ENCODE measurements around the gene PARD3. TPM values are rescaled to one million over a fixed set of nuclear protein-coding genes. Genes with fewer than 3 reads are reported as not detected.

PARD3 gene
- total RNA-seq, 1 experiment from 2014 or later, result 46.3 TPM

DNA sequence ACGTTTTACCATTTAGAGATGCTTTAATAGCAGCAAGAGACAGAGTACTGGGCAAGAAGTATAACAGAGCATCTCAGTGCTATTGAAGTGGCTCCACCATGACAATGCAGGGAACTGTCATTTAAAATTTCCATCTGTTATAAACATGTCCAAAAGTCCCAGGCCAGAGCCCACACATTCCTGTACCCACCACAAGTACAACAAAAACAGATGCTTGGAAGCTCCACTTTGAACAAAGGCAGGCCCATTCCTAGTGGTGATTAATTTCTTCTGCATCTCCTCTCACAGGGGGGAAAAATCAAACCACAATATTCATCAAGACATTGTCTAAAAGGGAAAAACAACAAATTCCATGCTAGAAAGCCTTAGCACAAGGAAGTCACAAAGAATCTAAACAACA, 627.9 kb downstream of the PARD3 start:
- H3K9me3 ChIP-seq (ENCODE audit: control insufficient read depth in 1 of 2, insufficient read depth in 1 of 2, low read depth in 1 of 2, low read length in 2 of 2), result no peaks in the 10 kb centered on the region
- no peak overlapping the region for H3K27ac ChIP-seq (ENCODE audit: low read depth, low read length)
- DNase-seq (ENCODE audit: low read depth, low spot score) (no peak), ATAC-seq (no peak)
- no peak overlapping the region for H2AFZ ChIP-seq (ENCODE audit: low read depth, low read length, poor library complexity, severe bottlenecking)
- RAD21 ChIA-PET (ENCODE audit: low non-redundant PET in 1 of 2, low total read pairs in 2 of 2, uncharacterized antibody in 2 of 2, unreplicated experiment in 2 of 2), result no interaction called here
- H3K4me1 ChIP-seq (ENCODE audit: control insufficient read depth in 1 of 2, insufficient read depth in 2 of 2, low read length in 2 of 2), result no peaks in the 10 kb centered on the region
- no peaks in the 10 kb centered on the region for H3K9me2 ChIP-seq (ENCODE audit: insufficient read depth)
- CTCF ChIA-PET, result no interaction called here
- TF ChIP-seq EZH2 (IDR thresholded peaks at IDR 0.05), result no peak
- no peak for TF ChIP-seq SP1 (IDR thresholded peaks at IDR 0.05; ENCODE audit: low read depth)
- no peak for TF ChIP-seq FOSL1 (IDR thresholded peaks at IDR 0.05; ENCODE audit: low read depth)
- no peak for TF ChIP-seq RAD21 (IDR thresholded peaks at IDR 0.05; ENCODE audit: low read depth)
- TF ChIP-seq CTCF (IDR thresholded peaks at IDR 0.05 in 2 of 3, conservative IDR thresholded peaks at IDR 0.05 in 1 of 3; ENCODE audit: borderline replicate concordance in 1 of 3, insufficient read depth in 1 of 3, low read depth in 2 of 3, low read length in 2 of 3), result no peak
- TF ChIP-seq POLR2AphosphoS5 (IDR thresholded peaks at IDR 0.05; ENCODE audit: low read depth, low read length), result no peak
- no peak for TF ChIP-seq CBX3 (IDR thresholded peaks at IDR 0.05; ENCODE audit: low read depth)
- TF ChIP-seq ELF1 (IDR thresholded peaks at IDR 0.05; ENCODE audit: borderline replicate concordance, low read depth), result no peak
- no peak for TF ChIP-seq ZFX (IDR thresholded peaks at IDR 0.05)
- TF ChIP-seq, protein P1, sequence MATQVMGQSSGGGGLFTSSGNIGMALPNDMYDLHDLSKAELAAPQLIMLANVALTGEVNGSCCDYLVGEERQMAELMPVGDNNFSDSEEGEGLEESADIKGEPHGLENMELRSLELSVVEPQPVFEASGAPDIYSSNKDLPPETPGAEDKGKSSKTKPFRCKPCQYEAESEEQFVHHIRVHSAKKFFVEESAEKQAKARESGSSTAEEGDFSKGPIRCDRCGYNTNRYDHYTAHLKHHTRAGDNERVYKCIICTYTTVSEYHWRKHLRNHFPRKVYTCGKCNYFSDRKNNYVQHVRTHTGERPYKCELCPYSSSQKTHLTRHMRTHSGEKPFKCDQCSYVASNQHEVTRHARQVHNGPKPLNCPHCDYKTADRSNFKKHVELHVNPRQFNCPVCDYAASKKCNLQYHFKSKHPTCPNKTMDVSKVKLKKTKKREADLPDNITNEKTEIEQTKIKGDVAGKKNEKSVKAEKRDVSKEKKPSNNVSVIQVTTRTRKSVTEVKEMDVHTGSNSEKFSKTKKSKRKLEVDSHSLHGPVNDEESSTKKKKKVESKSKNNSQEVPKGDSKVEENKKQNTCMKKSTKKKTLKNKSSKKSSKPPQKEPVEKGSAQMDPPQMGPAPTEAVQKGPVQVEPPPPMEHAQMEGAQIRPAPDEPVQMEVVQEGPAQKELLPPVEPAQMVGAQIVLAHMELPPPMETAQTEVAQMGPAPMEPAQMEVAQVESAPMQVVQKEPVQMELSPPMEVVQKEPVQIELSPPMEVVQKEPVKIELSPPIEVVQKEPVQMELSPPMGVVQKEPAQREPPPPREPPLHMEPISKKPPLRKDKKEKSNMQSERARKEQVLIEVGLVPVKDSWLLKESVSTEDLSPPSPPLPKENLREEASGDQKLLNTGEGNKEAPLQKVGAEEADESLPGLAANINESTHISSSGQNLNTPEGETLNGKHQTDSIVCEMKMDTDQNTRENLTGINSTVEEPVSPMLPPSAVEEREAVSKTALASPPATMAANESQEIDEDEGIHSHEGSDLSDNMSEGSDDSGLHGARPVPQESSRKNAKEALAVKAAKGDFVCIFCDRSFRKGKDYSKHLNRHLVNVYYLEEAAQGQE (IDR thresholded peaks at IDR 0.05; ENCODE audit: low read depth), result no peak
- TF ChIP-seq YY1 (IDR thresholded peaks at IDR 0.05; ENCODE audit: extremely low read depth, insufficient replicate concordance, low read depth, low read length), result no peak
- TF ChIP-seq EGR1 (IDR thresholded peaks at IDR 0.05; ENCODE audit: low read depth), result no peak
- H3K4me3 ChIP-seq (replicated peaks in 1 of 2; ENCODE audit: low read depth in 1 of 2, low read length in 2 of 2), result no peak overlapping the region
- POLR2A ChIA-PET, result no interaction called here
- BruUV-seq (replicated peaks), result no TSS peak
- H3K4me2 ChIP-seq (ENCODE audit: low read length), result no peak overlapping the region
- no peaks in the 10 kb centered on the region for H3K79me2 ChIP-seq (ENCODE audit: insufficient read depth, low read length)
- no peak overlapping the region for H3K9ac ChIP-seq (ENCODE audit: low read length)
- H3K36me3 ChIP-seq (ENCODE audit: control insufficient read depth in 1 of 2, insufficient read depth in 2 of 2, low read length in 2 of 2), result no peaks in the 10 kb centered on the region
- intact Hi-C loops (cut with micrococcal nuclease), result no loop called here
- H4K20me1 ChIP-seq (ENCODE audit: insufficient read depth), result no peaks in the 10 kb centered on the region
- no peaks in the 10 kb centered on the region for H3K27me3 ChIP-seq (ENCODE audit: insufficient read depth, low read length)

All from HCT116 (cell line).